Cardiac fibroblast (primary cell): ENCODE results near the gene DNAAF5.

ENCODE experiments used
- DNase-seq, 2 donors: peaks; one replicate each; pipeline versions ENCODE4 v3.0.0 to v3.0.0-alpha.2; 2010; ENCODE audit warnings: low read depth in 2 of 2
- H3K4me3 ChIP-seq, 2 donors: replicated peaks in 1 of 2; 1 replicate in 1 of 2; 2 replicates in 1 of 2; pipeline ENCODE4 v1.5.1; 2011; ENCODE audit warnings: low read depth in 2 of 2, low read length in 2 of 2, mild to moderate bottlenecking in 2 of 2, moderate library complexity in 1 of 2
- CTCF ChIP-seq: IDR thresholded peaks from one replicate; pipeline ENCODE4 v1.5.1; 2011; ENCODE audit warnings: low read depth, mild to moderate bottlenecking, low read length, inconsistent platforms

DNAAF5 gene

DNA sequence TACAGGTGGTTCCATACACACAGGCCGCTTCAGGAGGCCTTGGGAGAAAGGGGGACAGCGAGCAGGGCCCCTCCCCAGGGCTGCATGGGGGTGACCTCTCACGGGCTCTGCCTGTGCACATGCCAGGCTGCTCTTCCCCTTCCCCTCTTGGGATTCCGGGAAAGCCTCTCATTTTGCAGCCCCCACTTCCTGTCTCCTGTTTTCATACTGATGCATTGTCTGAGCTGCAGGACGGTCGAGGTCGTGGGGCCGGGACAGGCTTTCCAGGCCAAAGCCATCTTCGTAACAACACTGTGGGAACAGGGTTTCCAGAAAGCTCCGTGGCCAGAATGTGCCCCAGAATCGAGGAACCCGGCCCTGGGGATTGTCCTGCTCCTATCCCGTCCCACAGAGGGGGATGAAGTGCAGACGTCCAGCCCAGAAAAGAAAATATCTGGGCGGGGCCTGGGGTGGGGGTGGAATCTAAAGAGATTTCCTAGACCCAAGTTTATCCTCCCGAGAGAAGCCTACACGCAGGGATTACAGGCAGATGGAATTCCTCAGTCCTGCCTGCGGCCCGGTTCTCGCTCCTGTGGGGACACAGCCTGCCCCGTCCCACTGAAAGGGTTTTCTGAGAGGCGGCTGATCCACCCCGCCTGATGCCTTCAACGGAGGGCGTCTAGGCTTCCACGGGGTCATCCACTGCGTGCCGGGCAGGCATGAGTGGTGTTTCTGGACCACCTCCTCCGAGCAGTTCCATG lies 29.5 kb upstream of the DNAAF5 start:
- DNase-seq: peak; percentile 21 to 28
- TF ChIP-seq CTCF: no peak
- no peak overlapping the region for H3K4me3 ChIP-seq

GRCh38 chr7:698515-699475 lies 27.7 kb upstream of the DNAAF5 start:
- peak in 1 of 2 donors; percentile 65 for DNase-seq
- no peak for TF ChIP-seq CTCF
- no peak overlapping the region for H3K4me3 ChIP-seq

- no peak overlapping the region for H3K4me3 ChIP-seq
- TF ChIP-seq CTCF: no peak
- DNase-seq: no peak
Observed at GRCh38 chr7:699476-700170, 26.9 kb upstream of the DNAAF5 start.

- no peak for TF ChIP-seq CTCF
- no peak for DNase-seq
- no peak overlapping the region for H3K4me3 ChIP-seq
Observed at GRCh38 chr7:701086-701671, 25.3 kb upstream of the DNAAF5 start.

DNA sequence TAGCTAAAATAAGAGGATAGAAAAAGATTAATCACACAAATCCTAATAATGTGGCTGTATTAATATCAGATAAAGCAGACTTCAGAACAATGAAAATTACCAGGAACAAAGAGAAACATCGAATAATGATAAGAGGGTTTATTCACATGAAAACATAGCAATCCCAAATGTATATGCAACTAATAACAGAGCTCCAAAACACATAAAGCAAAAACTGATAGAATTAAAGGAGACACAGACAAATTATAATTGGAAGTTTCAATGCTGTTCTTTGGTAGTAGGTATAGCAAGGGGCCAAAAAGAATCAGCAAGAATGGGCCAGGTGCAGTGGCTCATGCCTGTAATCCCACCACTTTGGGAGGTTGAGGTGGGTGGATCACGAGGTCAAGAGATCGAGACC lies 23.4 kb upstream of the DNAAF5 start:
- H3K4me3 ChIP-seq: no peak overlapping the region
- DNase-seq: no peak
- TF ChIP-seq CTCF: no peak

GRCh38 chr7:706721-707120 lies 19.8 kb upstream of the DNAAF5 start:
- H3K4me3 ChIP-seq: no peak overlapping the region
- TF ChIP-seq CTCF: no peak
- DNase-seq: no peak
